Inflammatory macrophage (primary cell): ENCODE results near the gene NEO1.

Source experiments
- DNase-seq, 2 donors: peaks; one replicate each; pipeline ENCODE4 v3.0.0-alpha.2; 2020 to 2022

The NEO1 gene

GRCh38 chr15:73033611-73034010 is 18.7 kb upstream of the NEO1 start:
- DNase-seq, result no peak

GRCh38 chr15:73034221-73034620 is 18.0 kb upstream of the NEO1 start:
- no peak for DNase-seq

- no peak for DNase-seq
Observed at GRCh38 chr15:73035221-73035620, 17.0 kb upstream of the NEO1 start.

GRCh38 chr15:73038220-73038619 is 14.0 kb upstream of the NEO1 start:
- no peak for DNase-seq

GRCh38 chr15:73046073-73046472 is 6.2 kb upstream of the NEO1 start:
- no peak for DNase-seq

- DNase-seq, result no peak
Observed at GRCh38 chr15:73047882-73048281, 4.4 kb upstream of the NEO1 start.

- DNase-seq, result no peak
Observed at GRCh38 chr15:73048624-73049295, 3.5 kb upstream of the NEO1 start.

- DNase-seq, result no peak
Observed at GRCh38 chr15:73049564-73050215, 2.6 kb upstream of the NEO1 start.

GRCh38 chr15:73050561-73051295 is 1.5 kb upstream of the NEO1 start:
- DNase-seq, result no peak

GRCh38 chr15:73051391-73051806 is 864 bp upstream of the NEO1 start:
- DNase-seq, result no peak

GRCh38 chr15:73052653-73053397 is 562 bp downstream of the NEO1 start:
- DNase-seq, result no peak

GRCh38 chr15:73053398-73053723 is 1.1 kb downstream of the NEO1 start:
- no peak for DNase-seq

GRCh38 chr15:73054417-73054953 is 2.2 kb downstream of the NEO1 start:
- DNase-seq, result no peak

GRCh38 chr15:73056460-73056859 is 4.2 kb downstream of the NEO1 start:
- DNase-seq, result no peak

GRCh38 chr15:73058437-73058836 is 6.2 kb downstream of the NEO1 start:
- DNase-seq, result no peak

GRCh38 chr15:73065114-73065513 is 12.9 kb downstream of the NEO1 start:
- DNase-seq, result no peak

GRCh38 chr15:73069109-73069508 is 16.8 kb downstream of the NEO1 start:
- no peak for DNase-seq

- DNase-seq, result no peak
Observed at GRCh38 chr15:73072894-73073293, 20.6 kb downstream of the NEO1 start.

- no peak for DNase-seq
Observed at GRCh38 chr15:73074241-73074640, 22.0 kb downstream of the NEO1 start.

- DNase-seq, result no peak
Observed at GRCh38 chr15:73075160-73075859, 23.0 kb downstream of the NEO1 start.

GRCh38 chr15:73078291-73078690 is 26.0 kb downstream of the NEO1 start:
- no peak for DNase-seq

- no peak for DNase-seq
Observed at GRCh38 chr15:73078722-73079121, 26.5 kb downstream of the NEO1 start.
